Activated T-helper 9 cell treated with anti-CD3 and anti-CD28 coated beads, Interleukin-2, amount 50 U/mL, for 16 hours (primary cell): ENCODE measurements around the gene SPG7.

Source experiments
- DNase-seq: peaks from one replicate; pipeline ENCODE4 v3.0.0-alpha.2; 2020; ENCODE audit warnings: low read depth

The SPG7 gene

DNA sequence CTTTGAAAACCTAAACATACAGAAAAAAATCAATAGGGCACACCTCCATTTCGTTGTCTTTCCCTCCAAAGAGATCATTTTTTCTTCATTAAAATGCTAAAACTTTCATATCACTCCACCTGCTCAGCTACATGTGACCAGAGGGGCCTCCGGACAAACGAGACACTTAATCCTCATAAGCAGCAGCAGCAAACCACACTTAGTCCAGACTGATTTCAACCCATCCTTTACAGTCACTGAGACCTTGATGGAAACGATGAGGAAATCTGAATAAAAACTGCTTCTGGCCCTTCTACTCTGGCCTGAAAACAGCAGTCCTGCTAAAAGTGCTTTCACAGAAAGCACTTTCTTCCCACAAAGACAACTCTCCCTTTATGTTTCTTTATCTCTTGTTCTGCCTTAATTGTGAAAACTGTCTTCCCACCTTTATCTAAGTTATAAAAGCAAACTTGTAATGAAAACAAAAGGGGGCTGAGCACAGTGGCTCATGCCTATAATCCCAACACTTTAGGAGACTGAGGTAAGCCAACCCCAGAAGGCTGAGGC is 22.4 kb upstream of the SPG7 start:
- no peak for DNase-seq

DNA sequence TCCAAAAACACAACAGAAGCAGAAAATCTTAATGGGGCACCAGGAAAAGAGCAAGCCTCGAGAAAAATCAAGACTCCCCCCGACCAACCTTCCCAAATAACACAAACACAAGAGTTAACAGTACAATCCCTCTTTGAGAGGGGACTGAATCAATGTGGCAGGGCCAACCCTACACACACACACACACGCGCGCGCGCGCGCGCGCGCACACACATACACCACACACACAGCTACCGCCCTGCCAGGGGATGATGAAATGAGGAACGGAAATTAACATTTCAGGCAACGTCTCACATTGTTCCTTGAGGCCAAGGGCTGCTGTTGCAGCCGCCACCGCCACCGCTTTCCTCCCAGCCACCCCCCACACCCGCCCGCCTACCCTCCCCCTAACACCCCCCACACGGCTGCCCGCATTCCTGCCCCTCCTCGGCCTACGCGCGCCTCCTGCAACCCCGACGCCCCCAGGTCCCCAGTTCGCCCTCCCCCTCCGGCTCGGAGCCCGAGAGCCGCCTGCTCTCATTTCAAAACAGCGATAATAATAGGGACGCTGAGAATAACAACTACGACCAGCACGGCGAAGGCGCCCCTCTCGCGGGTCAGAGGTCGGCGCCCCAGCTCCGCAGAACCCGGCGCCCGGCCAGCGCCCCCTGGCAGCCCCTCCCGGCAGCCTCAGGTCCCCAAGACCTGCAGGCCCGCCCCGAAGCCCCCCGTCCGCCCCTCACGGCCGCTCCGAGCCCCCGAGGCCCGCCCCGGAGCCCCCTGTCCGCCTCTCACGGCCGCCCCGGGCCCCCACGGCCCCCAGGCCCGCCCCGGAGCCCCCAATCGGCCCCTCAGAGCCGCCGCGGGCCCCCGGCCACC is 18.9 kb upstream of the SPG7 start:
- DNase-seq, result peak; percentile 77

DNA sequence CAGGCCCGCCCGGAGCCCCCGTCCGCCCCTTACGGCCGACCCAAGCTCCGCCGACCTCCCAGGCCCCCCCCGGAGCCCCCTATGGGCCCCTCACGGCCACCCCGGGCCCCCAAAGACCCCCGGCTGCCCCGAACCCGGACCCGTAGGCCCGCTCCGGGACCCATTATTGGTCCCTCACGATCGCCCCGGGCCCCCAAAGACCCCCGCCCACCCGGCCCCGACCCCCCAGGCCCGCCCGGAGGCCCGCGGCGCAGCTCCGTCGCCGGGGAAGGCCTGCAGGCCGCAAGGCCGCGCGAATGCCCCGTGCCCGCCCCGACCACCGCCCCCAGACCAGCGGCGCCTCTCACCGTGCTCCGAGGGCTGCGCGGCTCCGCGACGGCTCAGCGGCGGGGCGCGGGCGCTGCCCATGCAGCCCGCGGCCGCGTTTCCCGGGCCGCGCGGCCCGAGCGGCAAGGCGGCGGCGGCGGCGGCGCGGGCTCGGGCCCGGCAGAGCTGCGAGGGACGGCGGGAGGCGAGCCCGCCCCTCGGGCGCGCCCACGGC is 18.2 kb upstream of the SPG7 start:
- DNase-seq, result peak; percentile 5

DNA sequence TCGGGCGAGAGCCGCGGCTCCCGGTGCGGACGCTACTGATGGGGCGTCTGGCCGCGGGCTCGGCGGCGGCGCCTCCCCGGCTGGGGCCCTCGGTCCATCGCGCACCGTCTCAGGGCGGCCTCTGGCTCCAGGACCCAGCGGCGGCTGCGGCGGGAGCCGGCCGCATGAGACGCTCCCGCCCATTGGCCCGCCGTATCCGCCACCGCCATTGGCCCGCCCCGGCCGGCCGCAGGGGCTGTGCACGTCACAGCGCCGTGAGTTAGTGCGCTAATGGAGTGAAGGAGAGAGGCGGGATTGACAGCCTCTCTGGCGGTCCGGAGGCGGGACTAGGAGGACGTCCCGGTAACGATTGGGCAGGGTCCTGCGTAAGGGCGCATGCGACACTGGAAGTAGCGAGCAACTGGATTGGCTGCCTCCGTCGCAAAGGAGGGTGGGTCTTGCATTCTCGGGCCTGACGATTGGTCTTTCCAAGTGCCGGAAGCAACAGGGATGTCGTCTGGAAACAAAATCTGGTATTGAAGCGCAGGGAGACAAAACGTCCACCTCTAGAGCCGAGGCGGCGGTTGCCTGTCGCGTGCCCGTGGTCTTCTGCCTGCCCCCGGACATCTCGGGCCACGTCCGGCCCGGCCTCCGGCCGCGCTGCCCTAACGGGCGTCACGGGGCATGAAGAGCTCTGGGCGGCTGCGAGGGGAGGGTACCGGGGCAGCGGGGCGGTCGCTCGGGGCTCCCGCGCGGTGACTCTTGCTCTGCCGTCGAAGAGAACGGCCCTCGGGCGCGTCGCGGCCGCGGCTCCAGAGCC is 17.6 kb upstream of the SPG7 start, which contains the start of gene ANKRD11:
Gene ANKRD11 (minus strand): TSS at position 123 of the 799 bp plus-strand sequence. CDS start 173,542 bp downstream, outside the sequence.
- DNase-seq, result peak; percentile 98

DNA sequence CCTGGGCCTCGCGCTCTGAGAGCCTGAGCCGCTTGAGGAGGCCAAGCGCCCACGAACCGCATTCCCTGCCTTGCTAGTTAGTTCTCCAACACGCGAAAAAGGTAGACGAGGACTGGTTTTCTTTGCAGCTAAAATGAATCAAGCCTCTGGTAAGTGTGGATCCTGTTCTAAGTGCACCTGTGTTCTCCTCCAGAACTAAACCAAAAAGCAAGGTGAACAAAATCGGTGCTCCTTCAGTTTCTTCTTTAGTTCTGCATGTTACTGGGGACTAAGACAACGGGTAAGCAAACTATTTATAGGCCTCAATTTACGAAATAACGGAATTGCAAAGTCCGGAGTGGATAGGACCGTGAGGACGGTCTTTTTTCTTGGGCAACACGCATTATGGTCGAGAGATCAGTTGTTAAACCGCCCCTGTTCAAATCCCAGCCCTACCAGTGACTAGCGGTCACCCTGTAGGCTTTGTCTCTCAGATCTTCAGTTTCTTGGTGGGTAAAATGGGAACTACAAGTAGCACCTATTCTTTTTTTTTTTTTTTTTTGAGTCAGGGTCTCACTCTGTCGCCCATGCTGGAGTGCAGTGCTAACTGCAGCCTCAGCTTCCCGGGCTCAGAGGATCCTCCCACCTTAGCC is 16.8 kb upstream of the SPG7 start:
- DNase-seq, result no peak

DNA sequence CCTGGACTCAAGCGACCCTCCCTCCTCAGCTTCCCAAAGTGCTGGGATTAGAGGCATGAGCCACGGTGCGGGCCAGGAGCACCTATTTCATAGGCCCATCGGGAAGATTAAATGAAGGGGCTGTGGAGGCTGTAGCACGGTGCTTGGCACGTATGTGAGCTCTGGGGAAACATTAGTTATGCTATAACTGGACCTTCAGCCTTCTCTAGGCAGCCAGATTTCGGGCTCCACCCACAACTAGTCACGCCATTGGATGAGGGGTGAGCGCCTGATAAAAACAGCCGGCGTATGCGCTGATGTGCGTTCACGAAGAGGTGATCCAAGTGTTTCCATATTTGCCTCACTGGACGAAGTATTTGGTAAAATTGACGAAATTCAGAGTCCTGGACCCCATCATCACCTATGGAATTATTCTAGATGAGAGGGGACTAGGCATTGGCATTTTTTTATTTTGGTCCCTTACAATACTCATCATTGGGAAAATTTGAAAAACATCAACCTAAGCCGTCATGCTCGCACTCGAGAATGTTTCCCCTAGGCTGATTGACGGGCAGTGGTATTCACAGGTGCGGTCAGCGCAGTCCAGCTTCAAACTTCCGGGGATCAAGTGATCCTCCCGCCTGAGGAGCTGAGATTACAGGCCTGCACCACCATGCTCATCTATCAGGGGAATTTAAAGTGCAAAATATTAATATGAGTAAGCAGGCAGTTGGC is 16.1 kb upstream of the SPG7 start:
- DNase-seq, result no peak

DNA sequence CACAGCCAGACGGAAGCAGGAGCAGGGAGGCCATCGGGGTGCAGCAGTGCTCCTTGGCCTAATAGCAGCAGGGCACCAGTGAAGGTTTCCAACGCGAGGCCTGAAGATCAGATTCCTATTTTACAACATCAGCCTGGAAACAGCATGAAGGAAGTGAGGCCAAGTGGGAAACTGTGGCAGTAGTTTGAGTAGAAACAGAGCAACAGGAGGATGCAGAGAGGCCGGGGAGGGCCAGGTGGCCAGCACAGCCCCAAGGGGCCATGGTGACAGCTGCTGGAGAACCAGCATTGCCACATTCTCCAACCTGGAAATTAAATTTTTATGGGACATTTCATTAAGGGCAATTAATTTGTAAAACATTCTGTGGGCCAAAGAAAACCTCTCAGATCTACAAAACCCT is 14.4 kb upstream of the SPG7 start:
- no peak for DNase-seq

DNA sequence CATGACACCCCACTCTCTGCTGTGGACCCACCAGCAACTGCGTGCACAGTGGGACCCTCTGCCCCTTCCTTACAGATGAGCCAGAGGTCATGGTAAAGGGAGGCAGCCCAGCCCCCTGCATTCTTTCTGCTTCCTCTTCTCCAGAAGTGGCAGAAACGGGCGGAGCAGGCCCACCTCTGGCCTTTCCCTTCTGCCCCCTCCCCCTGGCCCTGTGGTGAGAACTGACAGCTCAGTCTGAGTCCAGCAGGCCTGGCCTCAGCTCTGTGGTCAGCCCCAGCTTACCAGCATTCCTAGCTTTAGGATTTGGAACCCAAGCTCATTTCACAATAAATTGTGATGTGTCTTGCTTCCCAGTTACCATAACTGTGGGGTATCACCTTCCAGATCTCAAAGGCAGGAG is 13.1 kb upstream of the SPG7 start:
- DNase-seq, result no peak

DNA sequence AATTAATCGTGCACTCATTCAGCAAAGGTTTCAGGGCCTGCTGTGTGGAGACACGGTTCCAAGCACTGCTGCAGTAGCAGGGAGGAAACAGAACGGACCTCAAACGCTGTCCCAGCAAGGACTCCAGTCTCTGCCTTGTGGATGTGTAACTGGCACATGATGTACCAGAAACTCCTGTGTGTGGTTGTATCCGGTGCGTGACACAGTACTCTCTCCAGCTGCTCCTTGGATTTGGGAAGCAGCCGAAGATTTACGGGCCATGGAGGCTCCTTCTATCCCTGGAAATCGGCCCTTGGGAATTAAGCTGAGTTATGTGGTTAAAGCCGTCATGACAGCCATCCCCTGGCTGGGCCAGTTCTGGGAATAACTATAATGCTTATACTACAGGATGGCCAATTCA is 9.4 kb upstream of the SPG7 start:
- no peak for DNase-seq

DNA sequence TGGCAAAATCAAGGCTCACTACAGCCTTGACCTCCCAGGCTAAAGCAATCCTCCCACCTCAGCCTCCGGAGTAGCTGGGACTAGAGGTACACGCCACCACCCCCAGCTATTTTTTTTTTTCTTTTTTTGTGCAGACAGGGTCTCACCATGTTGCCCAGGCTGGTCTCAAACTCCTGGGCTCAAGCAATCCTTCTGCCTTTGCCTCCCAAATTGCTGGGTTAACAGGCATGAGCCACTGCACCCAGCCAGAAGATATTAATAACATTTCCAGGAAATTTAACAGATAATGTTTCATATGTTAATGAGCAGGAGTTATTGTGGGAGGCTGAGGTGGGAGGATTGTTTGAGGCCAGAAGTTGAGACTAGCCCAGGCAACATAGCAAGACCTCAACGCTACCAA is 8.4 kb upstream of the SPG7 start:
- no peak for DNase-seq

DNA sequence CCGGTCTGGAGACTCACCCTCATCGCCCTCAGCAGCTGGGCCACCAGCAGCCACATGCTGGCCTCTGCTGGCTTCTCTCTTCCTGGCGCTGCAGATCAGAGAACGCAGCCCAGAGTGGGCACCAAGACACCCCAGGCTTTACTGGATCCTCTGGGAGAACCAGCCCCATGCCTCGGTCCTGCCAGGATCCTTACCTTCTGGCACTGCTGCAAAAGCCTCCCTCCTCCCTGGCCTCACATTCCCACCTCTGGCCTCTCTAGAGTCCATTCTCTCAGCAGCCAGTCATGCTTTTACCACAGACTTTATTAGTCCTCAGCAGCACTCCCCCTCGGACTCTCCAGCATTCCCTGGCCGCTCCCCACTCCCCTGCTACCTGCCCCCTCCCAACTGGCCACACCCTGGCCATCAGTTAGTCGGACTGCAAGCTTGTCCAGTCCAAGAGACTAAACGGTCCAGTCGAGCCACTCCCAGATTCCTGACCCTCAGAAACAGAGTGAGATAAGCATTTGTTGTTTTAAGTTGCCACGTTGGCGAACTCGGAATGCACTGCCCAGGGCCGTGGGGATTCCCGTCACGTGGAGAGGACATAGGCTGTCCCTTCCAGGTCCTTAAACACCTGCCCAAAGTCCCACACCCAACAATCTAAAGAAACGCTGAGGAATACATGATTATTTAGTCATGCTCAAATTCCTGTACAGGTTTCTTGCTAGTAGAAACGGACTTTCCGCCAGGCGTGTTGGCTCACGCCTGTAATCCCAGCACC is 5.9 kb upstream of the SPG7 start:
- DNase-seq, result no peak

DNA sequence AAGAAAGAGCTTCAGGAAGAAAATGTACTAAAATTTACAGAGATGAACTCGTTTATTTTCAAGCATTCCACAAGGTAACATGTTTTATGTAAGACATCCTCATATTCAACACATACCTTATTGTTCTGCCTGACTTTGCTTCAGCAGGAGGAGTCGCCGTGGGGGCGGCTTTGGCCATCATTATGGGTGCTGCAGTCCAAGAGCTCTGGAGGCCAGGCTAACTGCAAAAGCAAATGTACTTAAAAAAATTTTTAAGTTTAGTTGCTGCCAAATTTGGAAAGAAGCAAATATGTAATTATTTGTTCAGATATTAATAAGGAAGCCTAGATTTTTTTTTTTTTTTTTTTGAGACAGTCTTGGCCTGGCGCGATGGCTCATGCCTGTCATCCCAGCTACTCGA is 4.1 kb upstream of the SPG7 start:
- no peak for DNase-seq

DNA sequence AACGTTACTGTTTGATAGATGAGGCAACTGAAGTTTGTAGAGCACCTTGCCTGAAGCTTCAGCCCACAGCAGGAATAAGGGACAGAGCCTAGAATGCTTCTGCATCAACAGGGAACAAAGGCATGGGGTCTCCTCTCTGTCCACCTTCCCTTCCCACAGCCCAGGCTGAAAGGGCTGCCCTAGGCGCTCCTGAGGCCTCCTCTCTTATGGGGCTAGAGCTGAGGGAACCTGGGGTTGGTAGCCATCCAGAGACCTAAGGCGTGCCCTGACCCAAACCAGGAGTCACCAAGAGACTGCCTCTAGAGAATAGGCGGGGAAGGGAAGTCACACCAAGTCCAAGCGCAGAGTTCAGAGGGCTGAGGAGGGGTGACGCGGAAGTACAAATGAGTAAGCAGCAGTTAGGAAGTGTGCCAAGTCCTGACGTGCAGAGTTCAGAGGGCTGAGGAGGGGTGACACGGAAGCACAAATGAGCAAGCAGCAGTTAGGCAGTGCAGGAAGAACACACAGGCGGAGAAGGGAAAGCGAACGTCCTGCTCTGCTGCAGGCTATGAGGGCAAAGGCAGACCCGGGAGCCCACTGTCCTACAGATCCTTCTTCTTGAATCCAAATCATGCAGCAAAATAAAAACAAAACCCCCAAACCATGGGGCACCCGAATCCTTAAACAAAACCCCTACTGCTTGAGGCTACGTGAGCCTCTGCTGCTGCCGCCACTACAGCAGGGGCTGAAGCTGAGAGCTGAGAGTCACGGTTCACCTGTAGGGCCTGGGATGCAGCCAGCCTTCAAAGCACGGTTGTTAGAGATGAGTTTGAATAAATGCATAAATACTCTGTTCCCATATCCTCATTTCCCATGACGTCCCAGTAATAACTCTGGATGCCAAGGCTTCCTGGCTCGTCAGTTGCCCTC is 2.7 kb upstream of the SPG7 start:
- peak; percentile 79 for DNase-seq

DNA sequence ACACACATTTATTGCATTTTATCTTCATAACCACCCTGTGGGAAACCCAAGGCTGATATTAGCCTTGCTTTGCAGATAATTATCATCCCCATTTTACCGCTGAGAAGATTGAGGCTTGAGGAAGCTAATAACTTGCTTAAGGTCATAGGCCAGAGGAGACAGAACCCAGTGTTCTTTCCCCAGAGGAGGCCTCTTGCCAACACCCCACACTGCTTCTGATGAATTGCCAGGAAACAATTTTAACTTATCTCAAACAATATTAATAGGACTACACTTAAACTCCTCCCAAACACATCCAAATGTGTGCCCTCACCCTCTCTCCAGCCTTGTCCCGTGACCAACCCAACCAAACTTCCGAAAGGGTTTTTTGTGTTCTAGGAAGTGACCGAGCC is 2.1 kb upstream of the SPG7 start:
- DNase-seq, result no peak

DNA sequence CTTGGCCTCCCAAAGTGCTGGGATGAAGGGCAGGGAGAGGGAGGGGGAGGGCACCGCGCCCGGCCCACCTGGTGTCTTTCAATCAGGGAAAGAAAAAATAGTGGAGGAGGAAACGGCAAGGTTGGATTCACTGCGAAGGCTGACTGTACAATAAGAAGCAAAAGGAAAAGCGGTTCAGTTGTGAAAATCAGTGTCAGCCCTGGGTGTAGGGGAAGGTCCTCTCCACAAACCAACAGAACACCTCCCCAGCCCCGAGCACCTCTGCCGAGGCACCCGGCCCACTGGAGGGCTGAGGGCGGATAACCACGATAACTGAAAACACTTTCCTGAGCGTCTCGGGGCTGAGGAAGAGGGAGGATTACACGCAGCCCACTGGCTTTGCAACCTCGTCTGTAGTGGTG is 1.4 kb upstream of the SPG7 start:
- DNase-seq, result no peak

DNA sequence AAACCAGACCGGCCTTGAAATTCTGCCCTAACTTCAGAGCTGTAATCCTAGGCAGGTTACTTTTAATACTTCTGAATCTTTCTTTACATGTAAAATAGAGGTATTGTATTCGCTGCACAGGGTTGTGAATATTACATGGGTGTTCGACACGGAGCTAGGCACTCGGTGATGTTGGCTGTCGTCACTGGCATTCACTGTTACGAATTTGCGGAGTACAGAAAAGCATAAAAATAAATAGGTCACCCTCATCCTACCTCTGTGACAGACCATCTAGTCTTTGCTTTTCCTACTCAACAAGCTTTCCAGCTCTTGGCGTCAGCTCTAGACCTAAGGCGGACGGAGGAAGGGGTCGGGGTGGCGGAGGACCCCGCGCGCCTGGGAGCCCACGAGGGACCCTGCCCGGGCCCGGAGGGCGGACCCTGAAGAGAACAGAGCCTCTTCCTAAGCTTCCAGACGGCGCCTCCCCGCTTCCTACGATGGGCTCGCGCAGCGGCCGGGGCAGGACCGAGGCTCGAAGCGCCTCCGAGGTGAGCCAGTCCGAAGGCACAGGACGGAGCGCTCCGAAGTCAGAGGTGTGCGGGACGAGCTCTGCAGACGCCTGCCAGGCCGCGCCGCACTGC is 879 bp upstream of the SPG7 start:
- no peak for DNase-seq

DNA sequence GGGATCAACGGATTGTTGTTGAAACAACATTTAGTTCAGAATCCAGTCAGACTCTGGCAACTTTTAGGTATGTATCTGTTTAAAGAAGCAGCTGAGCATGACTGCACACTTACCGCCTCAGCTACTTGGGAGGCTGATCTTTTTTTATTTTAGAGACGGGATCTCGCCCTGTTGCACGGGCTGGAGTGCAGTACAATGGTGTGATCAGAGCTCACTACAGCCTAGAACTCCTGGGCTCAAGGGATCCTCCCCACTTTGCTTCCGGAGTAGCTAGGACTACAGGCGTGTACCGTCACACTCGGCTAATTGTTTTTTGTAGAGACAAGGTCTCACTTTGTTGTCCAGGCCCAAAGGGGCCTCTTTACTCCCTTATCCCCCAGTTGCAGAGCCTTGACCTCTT is 2.3 kb downstream of the SPG7 start:
- no peak for DNase-seq

DNA sequence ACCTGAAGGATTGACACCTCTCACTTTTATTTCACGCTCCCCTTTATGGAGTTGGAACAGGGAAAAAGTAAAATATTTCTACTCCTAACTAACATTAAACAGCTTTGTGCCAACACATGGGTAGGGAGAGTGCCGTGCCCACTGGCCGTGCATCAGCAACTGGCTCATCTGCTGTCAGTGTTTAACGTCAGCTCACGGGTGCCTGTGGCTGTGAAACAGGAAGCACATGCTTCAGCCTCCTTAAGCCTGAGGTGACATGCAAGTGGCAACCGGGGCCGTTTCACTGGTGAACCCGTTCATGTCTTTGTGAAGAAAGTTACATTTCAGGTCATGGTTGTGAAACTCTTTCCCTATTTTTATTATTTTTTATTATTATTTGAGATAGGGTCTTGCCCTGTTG is 3.2 kb downstream of the SPG7 start:
- no peak for DNase-seq

DNA sequence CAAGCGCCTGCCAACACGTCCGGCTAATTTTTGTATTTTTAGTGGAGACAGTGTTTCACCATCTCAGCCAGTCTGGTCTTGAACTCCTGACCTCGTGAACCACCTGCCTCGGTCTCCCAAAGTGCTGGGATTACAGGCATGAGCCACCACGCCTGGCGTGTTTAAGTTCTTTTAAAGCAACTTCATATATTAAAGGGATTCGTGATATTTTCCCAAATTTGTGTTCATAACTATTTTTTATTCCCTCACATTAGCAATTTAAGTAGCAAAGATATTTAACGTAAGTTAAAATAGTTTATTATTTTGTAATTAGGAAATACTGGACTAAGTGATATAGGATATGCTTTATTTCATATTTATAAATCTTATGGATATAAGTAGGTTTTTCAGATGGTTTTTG is 4.2 kb downstream of the SPG7 start:
- no peak for DNase-seq
